Upper lobe of left lung (tissue), 4 donors: Measurements from ENCODE around the gene JAKMIP2.

ENCODE experiments used
- CTCF ChIP-seq, 6 experiments: fragments of 450-650 bp in 4 of 6; fragments of 200-600 bp in 2 of 6; sonication (generic) in 2 of 6; IDR thresholded peaks; one replicate each; pipeline ENCODE4 v1.5.1; 2016 to 2019; ENCODE audit warnings: antibody characterized with exemption in 6 of 6
- EP300 ChIP-seq, 4 donors: sonication (generic); formaldehyde crosslinking; IDR thresholded peaks; one replicate each; pipeline ENCODE4 v1.5.1; 2017; ENCODE audit warnings: antibody characterized with exemption in 4 of 4, control low read depth in 2 of 4
- POLR2A ChIP-seq, 4 donors: fragments of 450-650 bp; IDR thresholded peaks; one replicate each; pipeline ENCODE4 v1.5.1; 2016 to 2017; ENCODE audit warnings: antibody characterized with exemption in 4 of 4, mild to moderate bottlenecking in 2 of 4
- POLR2AphosphoS5 ChIP-seq, 2 donors: sonication (generic); formaldehyde crosslinking; IDR thresholded peaks; one replicate each; pipeline ENCODE4 v1.5.1; 2017; ENCODE audit warnings: antibody characterized with exemption in 2 of 2

DNA sequence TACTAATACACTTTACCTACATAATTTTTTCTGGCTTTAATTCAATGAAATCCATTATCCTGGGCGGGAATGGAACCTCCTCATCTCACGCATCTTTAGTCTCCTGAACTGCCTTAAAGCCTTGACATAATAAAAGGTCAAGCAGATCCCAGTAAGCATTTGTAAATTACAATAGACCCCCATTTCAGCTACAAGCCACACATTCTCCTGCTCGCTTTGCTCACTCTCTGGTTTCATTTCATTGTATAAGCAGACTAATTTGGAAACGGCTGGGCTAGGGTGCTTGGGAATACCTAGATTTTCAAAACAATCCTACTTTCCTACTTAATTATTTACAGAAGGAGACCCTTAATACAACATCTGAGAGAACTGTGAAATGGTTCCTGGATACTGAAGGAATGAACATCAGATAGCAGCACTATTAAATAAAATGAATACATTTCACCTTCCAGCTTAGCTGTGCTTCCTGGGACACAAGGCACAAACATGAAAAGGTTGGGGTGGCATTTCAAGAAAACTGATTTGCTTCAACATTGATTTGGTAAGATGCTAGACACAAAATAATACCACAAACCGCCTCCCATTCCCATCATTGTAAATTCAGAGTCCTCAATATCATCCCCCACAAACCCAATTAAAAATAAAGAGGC lies 1.5 kb downstream of the JAKMIP2 start:
- TF ChIP-seq POLR2A (IDR thresholded peaks at IDR 0.05), result no peak
- no peak for TF ChIP-seq CTCF (IDR thresholded peaks at IDR 0.05)
- TF ChIP-seq EP300 (IDR thresholded peaks at IDR 0.05), result no peak
- no peak for TF ChIP-seq POLR2AphosphoS5 (IDR thresholded peaks at IDR 0.05)
